A549 (cell line): ENCODE data around the gene KLHL30. TPM values are rescaled to one million over a fixed set of nuclear protein-coding genes. Genes with fewer than 3 reads are reported as not detected.

ENCODE experiments used
- ATAC-seq, 2 experiments: fragments of 200-7000 bp in 1 of 2; fragments of >200 bp in 1 of 2; cut with Nextera tagmentation in 1 of 2; cut with Tn5 transposase in 1 of 2; 3 replicates each; pipeline versions ENCODE4 v1.8.0 to v1.9.1; 2018 to 2020; ENCODE audit warnings: mild to moderate bottlenecking in 1 of 2, moderate library complexity in 1 of 2
- CTCF ChIA-PET: fragments of 300-600 bp; sonication (Branson Sonifier 250); formaldehyde crosslinking; extraction: SDS; loops from one replicate; lab custom pipeline; 2021; ENCODE audit warnings: antibody characterized with exemption, inconsistent platforms; lab: Yijun Ruan, JAX
- POLR2A ChIA-PET: fragments of 350-600 bp; formaldehyde crosslinking; extraction: SDS; loops from one replicate; lab custom pipeline; 2021; ENCODE audit warnings: antibody characterized with exemption, inconsistent platforms; lab: Yijun Ruan, JAX
- DNase-seq, 2 experiments: peaks; one replicate each; pipeline versions ENCODE4 v3.0.0 to v3.0.0-alpha.2; 2011 to 2016; ENCODE audit warnings: low read depth in 1 of 2, low spot score in 1 of 2
- FAIRE-seq: peaks from 2 replicates; lab custom pipeline; 2011; peaks lifted over from hg19 to GRCh38; lab: Jason Lieb, UNC
- H3K27ac ChIP-seq, 2 experiments: fragments of >200 bp; sonication (Bioruptor Twin); formaldehyde crosslinking; 3 replicates each; pipeline ENCODE4 v1.5.1; 2016 to 2017
- H3K4me1 ChIP-seq: fragments of >200 bp; sonication (Bioruptor Twin); formaldehyde crosslinking; 3 replicates; pipeline ENCODE4 v1.6.1; 2016
- H3K4me2 ChIP-seq: fragments of >200 bp; sonication (Bioruptor Twin); formaldehyde crosslinking; 3 replicates; pipeline ENCODE4 v1.6.1; 2016
- H3K4me3 ChIP-seq: fragments of >200 bp; sonication (Bioruptor Twin); formaldehyde crosslinking; 3 replicates; pipeline ENCODE4 v1.5.1; 2016
- H3K9me3 ChIP-seq: fragments of >200 bp; sonication (Bioruptor Twin); formaldehyde crosslinking; 3 replicates; pipeline ENCODE4 v1.6.1; 2016
- BHLHE40 ChIP-seq: IDR thresholded peaks from 2 replicates; pipeline ENCODE4 v1.6.1; 2012; ENCODE audit warnings: low read depth, low read length, inconsistent platforms
- CEBPB ChIP-seq, 2 experiments: fragments of >200 bp in 1 of 2; sonication (Bioruptor Twin) in 1 of 2; formaldehyde crosslinking in 1 of 2; IDR thresholded peaks; 2 replicates each; pipeline ENCODE4 v1.6.1; 2012 to 2016
- EHF ChIP-seq: fragments of 250-450 bp; sonication (Bioruptor Pico); IDR thresholded peaks from 2 replicates; pipeline ENCODE4 v1.5.0; 2020; ENCODE audit warnings: mild to moderate bottlenecking
- FOSB ChIP-seq: fragments of 250-450 bp; sonication (Bioruptor Pico); IDR thresholded peaks from 2 replicates; pipeline ENCODE4 v1.5.0; 2020; ENCODE audit warnings: mild to moderate bottlenecking, moderate library complexity
- FOSL2 ChIP-seq, 2 experiments: fragments of 450-650 bp in 1 of 2; fragments of >200 bp in 1 of 2; sonication (Bioruptor Twin) in 1 of 2; formaldehyde crosslinking; IDR thresholded peaks; 2 replicates each; pipeline versions ENCODE4 v1.5.0 to v1.6.1; 2016 to 2020; ENCODE audit warnings: mild to moderate bottlenecking in 1 of 2, moderate library complexity in 1 of 2
- FOXS1 ChIP-seq: fragments of 250-450 bp; sonication (Bioruptor Pico); IDR thresholded peaks from 2 replicates; pipeline ENCODE4 v1.5.0; 2020; ENCODE audit warnings: mild to moderate bottlenecking, moderate library complexity
- HEYL ChIP-seq: fragments of 250-450 bp; sonication (Bioruptor Pico); IDR thresholded peaks from 2 replicates; pipeline ENCODE4 v1.8.0; 2021; ENCODE audit warnings: mild to moderate bottlenecking, moderate library complexity
- KDM1A ChIP-seq: fragments of 200-600 bp; sonication (generic); IDR thresholded peaks from 2 replicates; pipeline ENCODE4 v1.6.1; 2016; ENCODE audit warnings: low read depth, mild to moderate bottlenecking
- KDM5A ChIP-seq: fragments of 200-600 bp; sonication (generic); IDR thresholded peaks from 2 replicates; pipeline ENCODE4 v1.6.1; 2016; ENCODE audit warnings: antibody characterized with exemption, mild to moderate bottlenecking
- MAFK ChIP-seq: fragments of 450-650 bp; IDR thresholded peaks from 2 replicates; pipeline ENCODE4 v1.6.1; 2014; ENCODE audit not compliant: partially characterized antibody
- MAZ ChIP-seq: fragments of 150-350 bp; IDR thresholded peaks from 2 replicates; pipeline ENCODE4 v1.6.1; 2014; ENCODE audit warnings: antibody characterized with exemption, low read depth, low read length, borderline replicate concordance
- MYC ChIP-seq: IDR thresholded peaks from 2 replicates; pipeline ENCODE4 v1.6.1; 2012; ENCODE audit warnings: mild to moderate bottlenecking, inconsistent platforms, low read length, improper control_type of control experiment, borderline replicate concordance
- RAD21 ChIP-seq, 2 experiments: fragments of >200 bp in 1 of 2; sonication (Bioruptor Twin) in 1 of 2; formaldehyde crosslinking in 1 of 2; IDR thresholded peaks in 1 of 2; conservative IDR thresholded peaks in 1 of 2; 2 replicates in 1 of 2; 3 replicates in 1 of 2; pipeline ENCODE4 v1.6.1; 2012 to 2018; ENCODE audit warnings: inconsistent platforms in 1 of 2
- RNF2 ChIP-seq: fragments of 200-600 bp; sonication (generic); IDR thresholded peaks from 2 replicates; pipeline ENCODE4 v1.6.1; 2016; ENCODE audit warnings: low read depth, mild to moderate bottlenecking, antibody characterized with exemption, moderate library complexity, borderline replicate concordance
- ZC3H11A ChIP-seq: fragments of 450-650 bp; IDR thresholded peaks from 2 replicates; pipeline ENCODE4 v1.6.1; 2014; ENCODE audit warnings: antibody characterized with exemption, mild to moderate bottlenecking
- ZFP36 ChIP-seq: fragments of 450-650 bp; IDR thresholded peaks from 2 replicates; pipeline ENCODE4 v1.6.1; 2014; ENCODE audit warnings: borderline replicate concordance; ENCODE audit not compliant: partially characterized antibody
- WGBS: methylation state at CpG from one replicate; pipeline ENCODE4 v1.1.6; 2017; ENCODE audit errors: missing lambda C conversion rate; 5-methylcytosine and 5-hydroxymethylcytosine counted together
- polyA plus RNA-seq, 4 experiments: library from polyadenylated mRNA; depleted of rRNA in 3 of 4; stranded (reverse); fragments of >200 nt; fragmentation: RNase III in 1 of 4; extraction: RNeasy Plus Mini Kit Qiagen cat#74134 plus additional on column Dnase treatment in 1 of 4; gene quantifications; 2 replicates in 3 of 4; 3 replicates in 1 of 4; pipeline ENCODE4 v1.2.3, GENCODE V29; 2011 to 2017
- TF ChIP-seq, protein P1 (sequence below): fragments of 250-450 bp; sonication (Bioruptor Pico); IDR thresholded peaks from 2 replicates; pipeline ENCODE4 v1.5.0; 2020; ENCODE audit warnings: low read depth, mild to moderate bottlenecking, moderate library complexity
- TF ChIP-seq, protein P2 (sequence below): IDR thresholded peaks from 2 replicates; pipeline ENCODE4 v1.6.1; 2012
- TF ChIP-seq, protein P3 (sequence below): IDR thresholded peaks from 2 replicates; pipeline ENCODE4 v1.6.1; 2012; ENCODE audit warnings: low read depth, borderline replicate concordance

KLHL30 gene
- polyA plus RNA-seq, 2 of the 4 experiments (the other 2 are of a cell fraction) = 0.04 TPM

DNA sequence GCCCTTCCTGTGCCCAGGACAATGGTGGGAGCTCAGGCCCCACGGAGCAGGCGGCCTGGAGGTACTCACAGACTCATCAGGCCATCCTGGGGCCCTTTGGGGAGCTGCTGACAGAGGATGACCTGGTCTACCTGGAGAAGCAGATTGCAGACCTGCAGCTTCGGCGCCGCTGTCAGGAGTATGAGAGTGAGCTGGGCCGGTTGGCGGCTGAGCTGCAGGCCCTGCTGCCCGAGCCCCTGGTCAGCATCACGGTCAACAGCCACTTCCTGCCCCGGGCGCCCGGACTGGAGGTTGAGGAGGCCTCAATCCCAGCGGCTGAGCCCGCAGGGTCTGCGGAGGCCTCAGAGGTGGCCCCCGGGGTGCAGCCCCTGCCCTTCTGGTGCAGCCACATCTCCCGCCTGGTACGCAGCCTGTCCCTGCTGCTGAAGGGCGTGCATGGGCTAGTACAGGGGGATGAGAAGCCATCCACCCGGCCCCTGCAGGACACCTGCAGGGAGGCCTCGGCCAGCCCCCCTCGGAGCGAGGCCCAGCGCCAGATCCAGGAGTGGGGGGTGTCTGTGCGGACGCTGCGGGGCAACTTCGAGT lies 8.3 kb upstream of the KLHL30 start:
- no peak overlapping the region for H3K4me2 ChIP-seq
- TF ChIP-seq HEYL (no peak), FOXS1 (CRISPR knock-in tag) (no peak), FOSB (CRISPR knock-in tag) (no peak), RAD21 (conservative IDR thresholded peaks at IDR 0.05 in 1 of 2, IDR thresholded peaks at IDR 0.05 in 1 of 2) (no peak), BHLHE40 (no peak), FOSL2 (IDR thresholded peaks at IDR 0.05) (no peak), FOSL2 (CRISPR knock-in tag; IDR thresholded peaks at IDR 0.05) (no peak), ZFP36 (no peak), MAFK (no peak), KDM5A (no peak), EHF (CRISPR knock-in tag) (no peak), KDM1A (no peak)
- TF ChIP-seq, protein P1, sequence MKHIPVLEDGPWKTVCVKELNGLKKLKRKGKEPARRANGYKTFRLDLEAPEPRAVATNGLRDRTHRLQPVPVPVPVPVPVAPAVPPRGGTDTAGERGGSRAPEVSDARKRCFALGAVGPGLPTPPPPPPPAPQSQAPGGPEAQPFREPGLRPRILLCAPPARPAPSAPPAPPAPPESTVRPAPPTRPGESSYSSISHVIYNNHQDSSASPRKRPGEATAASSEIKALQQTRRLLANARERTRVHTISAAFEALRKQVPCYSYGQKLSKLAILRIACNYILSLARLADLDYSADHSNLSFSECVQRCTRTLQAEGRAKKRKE (CRISPR knock-in tag) = no peak
- ATAC-seq (no peak), DNase-seq (no peak), FAIRE-seq (no peak)
- no peak overlapping the region for H3K27ac ChIP-seq
- ChIA-PET POLR2A (no interaction called here), CTCF (no interaction called here)
- WGBS = 81% methylated on average over 6 of the region's 28 CpGs
- H3K4me3 ChIP-seq = no peak overlapping the region
- H3K9me3 ChIP-seq = no peaks in the 10 kb centered on the region
- no peaks in the 10 kb centered on the region for H3K4me1 ChIP-seq

DNA sequence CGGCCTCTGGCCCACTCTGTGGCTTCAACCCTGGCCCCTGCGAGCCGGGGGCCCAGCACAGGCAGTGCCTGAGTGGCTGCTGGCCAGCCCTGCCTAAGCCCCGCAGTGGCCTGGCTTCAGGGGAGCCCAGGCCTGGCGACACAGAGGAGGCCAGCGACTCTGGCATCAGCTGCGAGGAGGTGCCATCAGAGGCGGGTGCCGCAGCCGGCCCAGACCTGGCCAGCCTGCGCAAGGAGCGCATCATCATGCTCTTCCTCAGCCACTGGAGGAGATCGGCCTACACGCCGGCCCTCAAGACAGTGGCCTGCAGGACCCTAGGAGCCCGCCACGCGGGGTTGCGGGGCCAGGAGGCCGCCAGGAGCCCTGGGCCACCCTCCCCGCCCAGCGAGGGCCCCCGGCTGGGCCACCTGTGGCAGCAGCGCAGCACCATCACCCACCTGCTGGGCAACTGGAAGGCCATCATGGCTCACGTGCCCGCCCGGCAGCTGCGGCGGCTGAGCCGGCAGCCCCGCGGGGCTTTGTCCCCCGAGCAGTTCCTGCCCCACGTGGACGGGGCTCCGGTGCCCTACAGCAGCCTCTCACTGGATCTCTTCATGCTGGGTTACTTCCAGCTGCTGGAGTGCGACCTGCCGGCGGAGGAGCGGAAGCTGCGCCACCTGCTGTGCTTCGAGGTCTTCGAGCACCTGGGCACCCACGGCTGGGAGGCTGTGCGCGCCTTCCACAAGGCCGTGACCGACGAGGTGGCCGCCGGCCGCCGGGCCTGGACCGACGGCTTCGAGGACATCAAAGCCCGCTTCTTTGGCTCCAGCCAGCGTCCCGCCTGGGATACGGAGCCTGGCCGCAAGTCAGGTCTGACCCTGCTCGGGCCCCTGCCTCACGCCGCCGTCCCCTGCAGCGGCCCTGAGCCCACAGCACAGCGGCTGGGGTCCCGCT lies 7.5 kb upstream of the KLHL30 start:
- TF ChIP-seq, protein P2, sequence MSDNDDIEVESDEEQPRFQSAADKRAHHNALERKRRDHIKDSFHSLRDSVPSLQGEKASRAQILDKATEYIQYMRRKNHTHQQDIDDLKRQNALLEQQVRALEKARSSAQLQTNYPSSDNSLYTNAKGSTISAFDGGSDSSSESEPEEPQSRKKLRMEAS = no peak
- TF ChIP-seq FOXS1 (CRISPR knock-in tag) = no peak
- no peak for TF ChIP-seq CEBPB (IDR thresholded peaks at IDR 0.05)
- no peak for TF ChIP-seq MAZ
- Histone ChIP-seq H3K4me3 (no peak overlapping the region), H3K27ac (no peak overlapping the region), H3K9me3 (no peaks in the 10 kb centered on the region), H3K4me1 (no peaks in the 10 kb centered on the region), H3K4me2 (no peak overlapping the region)
- ATAC-seq = no peak
- no peak for FAIRE-seq
- ChIA-PET CTCF (no interaction called here), POLR2A (no interaction called here)
- WGBS = 91% methylated on average over 26 of the region's 68 CpGs
- no peak for DNase-seq

DNA sequence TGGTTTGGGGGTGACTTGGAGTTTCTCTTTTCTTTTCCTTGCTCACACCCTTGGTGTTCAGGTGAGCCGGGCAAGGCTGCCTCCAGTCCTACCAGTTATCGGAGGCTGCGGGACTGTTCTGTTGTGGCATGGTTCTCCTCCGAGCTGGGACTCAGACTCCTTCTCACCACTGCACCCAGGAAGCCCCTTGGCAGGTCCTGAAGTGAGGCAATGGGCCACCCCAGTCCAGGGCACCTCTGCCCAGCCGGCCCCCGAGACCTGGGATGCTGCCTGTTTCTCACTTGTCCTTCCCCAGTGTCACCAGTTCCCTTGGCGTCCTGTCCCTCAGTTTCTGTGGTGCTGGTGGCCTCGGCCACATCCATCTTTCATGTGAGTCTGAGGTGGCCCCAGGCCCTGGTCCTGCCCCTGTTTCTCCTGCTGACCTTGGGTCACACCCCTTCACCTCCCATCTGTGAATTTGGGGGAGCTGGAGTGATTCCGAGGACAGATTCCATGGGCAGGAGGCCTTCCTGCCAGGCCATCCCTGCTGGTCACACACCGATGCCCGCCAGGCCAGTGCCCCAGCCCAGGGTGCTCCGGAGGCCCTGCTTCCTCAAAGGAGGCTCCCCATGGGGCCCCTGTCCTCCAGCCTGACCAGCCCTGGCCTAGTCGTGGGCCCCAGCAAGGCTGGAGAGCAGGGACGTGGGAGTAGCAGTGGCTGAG lies 6.6 kb upstream of the KLHL30 start:
- H3K27ac ChIP-seq = no peak overlapping the region
- ChIA-PET CTCF (no interaction called here), POLR2A (no interaction called here)
- peaks cover 2% of the 10 kb centered on the region; the same call in 2 of the 3 replicates for H3K4me1 ChIP-seq
- ATAC-seq = no peak
- 81% methylated on average over 10 of the region's 14 CpGs for WGBS
- no peak overlapping the region for H3K4me2 ChIP-seq
- FAIRE-seq = no peak
- no peaks in the 10 kb centered on the region for H3K9me3 ChIP-seq
- TF ChIP-seq RNF2 (no peak), ZC3H11A (no peak), MYC (no peak)
- TF ChIP-seq, protein P3, sequence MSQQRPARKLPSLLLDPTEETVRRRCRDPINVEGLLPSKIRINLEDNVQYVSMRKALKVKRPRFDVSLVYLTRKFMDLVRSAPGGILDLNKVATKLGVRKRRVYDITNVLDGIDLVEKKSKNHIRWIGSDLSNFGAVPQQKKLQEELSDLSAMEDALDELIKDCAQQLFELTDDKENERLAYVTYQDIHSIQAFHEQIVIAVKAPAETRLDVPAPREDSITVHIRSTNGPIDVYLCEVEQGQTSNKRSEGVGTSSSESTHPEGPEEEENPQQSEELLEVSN = no peak
- no peak overlapping the region for H3K4me3 ChIP-seq
- DNase-seq = no peak
